Neuronal stem cell (in vitro differentiated cells): Measurements from ENCODE around the gene TSPOAP1. TPM values are rescaled to one million over a fixed set of nuclear protein-coding genes. Genes with fewer than 3 reads are reported as not detected.
A peak's percentile ranks its signal among the peaks of the same experiment; 100 is the strongest.

ENCODE experiments used
- DNase-seq: peaks from one replicate; pipeline ENCODE4 v3.0.0-alpha.2; 2013; ENCODE audit warnings: low spot score
- H2AFZ ChIP-seq: one replicate; pipeline ENCODE4 v1.6.1; 2013; ENCODE audit warnings: mild to moderate bottlenecking, low read length, inconsistent platforms
- H2AK5ac ChIP-seq: 2 replicates; pipeline ENCODE4 v1.6.1; 2013; ENCODE audit warnings: low read depth, mild to moderate bottlenecking, inconsistent platforms, low read length, moderate library complexity, mixed read lengths
- H2BK120ac ChIP-seq: 2 replicates; pipeline ENCODE4 v1.6.1; 2013; ENCODE audit warnings: low read depth, mild to moderate bottlenecking, inconsistent platforms, low read length, moderate library complexity, mixed read lengths
- H2BK12ac ChIP-seq: one replicate; pipeline ENCODE4 v1.6.1; 2013; ENCODE audit warnings: low read length, inconsistent platforms
- H2BK15ac ChIP-seq: 2 replicates; pipeline ENCODE4 v1.6.1; 2013; ENCODE audit warnings: mild to moderate bottlenecking, low read length, inconsistent platforms, mixed read lengths
- H2BK5ac ChIP-seq: one replicate; pipeline ENCODE4 v1.6.1; 2013; ENCODE audit warnings: inconsistent platforms, mild to moderate bottlenecking, low read length, moderate library complexity
- H3K14ac ChIP-seq: one replicate; pipeline ENCODE4 v1.6.1; 2013; ENCODE audit warnings: low read length, inconsistent platforms
- H3K18ac ChIP-seq: 2 replicates; pipeline ENCODE4 v1.6.1; 2013; ENCODE audit warnings: low read length, inconsistent platforms
- H3K23ac ChIP-seq: 2 replicates; pipeline ENCODE4 v1.6.1; 2013; ENCODE audit warnings: low read depth, mild to moderate bottlenecking, mixed read lengths, low read length, inconsistent platforms; ENCODE audit not compliant: poor library complexity
- H3K27ac ChIP-seq: replicated peaks from 3 replicates; pipeline ENCODE4 v1.5.1; 2013; ENCODE audit warnings: low read length, inconsistent platforms
- H3K27me3 ChIP-seq, 3 experiments: 2 replicates each; pipeline ENCODE4 v1.6.1; 2013; ENCODE audit warnings: low read length in 3 of 3, mild to moderate bottlenecking in 2 of 3, inconsistent platforms in 1 of 3, low read depth in 1 of 3, mixed read lengths in 1 of 3, moderate library complexity in 1 of 3; ENCODE audit not compliant: control insufficient read depth in 3 of 3, insufficient read depth in 3 of 3
- H3K36me3 ChIP-seq, 2 donors: replicated peaks in 1 of 2; 2 replicates each; pipeline ENCODE4 v1.6.1; 2013; ENCODE audit warnings: low read length in 2 of 2; ENCODE audit not compliant: control insufficient read depth in 2 of 2, insufficient read depth in 2 of 2
- H3K4ac ChIP-seq: 2 replicates; pipeline ENCODE4 v1.6.1; 2013; ENCODE audit warnings: inconsistent platforms, mild to moderate bottlenecking, low read length, moderate library complexity
- H3K4me1 ChIP-seq, 2 donors: 1 replicate in 1 of 2; 2 replicates in 1 of 2; pipeline ENCODE4 v1.6.1; 2013; ENCODE audit warnings: low read length in 2 of 2, low read depth in 1 of 2; ENCODE audit not compliant: control insufficient read depth in 2 of 2, insufficient read depth in 1 of 2
- H3K4me2 ChIP-seq: one replicate; pipeline ENCODE4 v1.6.1; 2013; ENCODE audit warnings: mild to moderate bottlenecking, low read length, inconsistent platforms; ENCODE audit not compliant: insufficient read depth, poor library complexity, severe bottlenecking
- H3K4me3 ChIP-seq, 2 donors: 2 replicates each; pipeline ENCODE4 v1.5.1; 2013; ENCODE audit warnings: low read length in 2 of 2, mild to moderate bottlenecking in 2 of 2, inconsistent platforms in 1 of 2, moderate library complexity in 1 of 2
- H3K79me1 ChIP-seq: one replicate; pipeline ENCODE4 v1.6.1; 2013; ENCODE audit warnings: low read depth, mild to moderate bottlenecking, inconsistent platforms, low read length, moderate library complexity
- H3K9ac ChIP-seq: one replicate; pipeline ENCODE4 v1.6.1; 2013; ENCODE audit warnings: mild to moderate bottlenecking, low read depth, low read length, inconsistent platforms; ENCODE audit not compliant: poor library complexity
- H3K9me3 ChIP-seq, 2 donors: replicated peaks in 1 of 2; 2 replicates each; pipeline versions ENCODE3 to v1.6.1; 2013; ENCODE audit warnings: low read length in 2 of 2, mild to moderate bottlenecking in 2 of 2, inconsistent platforms in 1 of 2, low read depth in 1 of 2, mixed read lengths in 1 of 2, moderate library complexity in 1 of 2; ENCODE audit not compliant: control insufficient read depth in 2 of 2, insufficient read depth in 1 of 2
- H4K8ac ChIP-seq: one replicate; pipeline ENCODE4 v1.6.1; 2013; ENCODE audit warnings: low read depth, mild to moderate bottlenecking, inconsistent platforms, low read length, moderate library complexity
- H4K91ac ChIP-seq: one replicate; pipeline ENCODE4 v1.6.1; 2013; ENCODE audit warnings: low read length, low read depth, mild to moderate bottlenecking, inconsistent platforms; ENCODE audit not compliant: poor library complexity
- WGBS, 2 donors: extraction: QIAGEN DNeasy Blood & Tissue Kit; methylation state at CpG; one replicate each; pipeline ENCODE4 v1.1.7; 2013; ENCODE audit warnings: missing lambda C conversion rate in 2 of 2, mixed read lengths in 1 of 2; ENCODE audit not compliant: insufficient read length in 2 of 2, insufficient replicate concordance in 1 of 2; ENCODE audit errors: extremely low coverage in 2 of 2; 5-methylcytosine and 5-hydroxymethylcytosine counted together
- small RNA-seq: library from polyadenylated mRNA; stranded (forward); fragments of <200 nt; extraction: miRNeasy Mini kit (QIAGEN cat#:217004); gene quantifications from one replicate; pipeline ENCODE3, GENCODE V24; 2013; ENCODE audit not compliant: insufficient read depth

The TSPOAP1 gene

GRCh38 chr17:58253082-58253481, 75.5 kb downstream of the TSPOAP1 start:
- Histone ChIP-seq H2BK5ac (no peak overlapping the region), H3K4me1 (peaks cover 1% of the 10 kb centered on the region in 2 donors), H2BK120ac (no peak overlapping the region), H2AFZ (no peak overlapping the region), H3K36me3 (no peaks in the 10 kb centered on the region), H3K27ac (no peak overlapping the region), H3K4me2 (no peak overlapping the region), H3K79me1 (no peaks in the 10 kb centered on the region), H2BK15ac (no peak overlapping the region), H2AK5ac (no peak overlapping the region), H3K9ac (no peak overlapping the region), H3K27me3 (peaks cover 8 to 67% (median 41%) of the 10 kb centered on the region in 3 experiments), H2BK12ac (no peak overlapping the region), H3K14ac (no peak overlapping the region), H3K23ac (no peak overlapping the region), H3K18ac (no peak overlapping the region), H3K9me3 (peaks cover 5 to 8% of the 10 kb centered on the region in 2 donors), H3K4me3 (no peak overlapping the region), H4K91ac (no peak overlapping the region), H3K4ac (no peak overlapping the region), H4K8ac (no peak overlapping the region)
- DNase-seq, result no peak
- 100% methylated on average over 1 of the region's 3 CpGs for WGBS, 2 donors

DNA sequence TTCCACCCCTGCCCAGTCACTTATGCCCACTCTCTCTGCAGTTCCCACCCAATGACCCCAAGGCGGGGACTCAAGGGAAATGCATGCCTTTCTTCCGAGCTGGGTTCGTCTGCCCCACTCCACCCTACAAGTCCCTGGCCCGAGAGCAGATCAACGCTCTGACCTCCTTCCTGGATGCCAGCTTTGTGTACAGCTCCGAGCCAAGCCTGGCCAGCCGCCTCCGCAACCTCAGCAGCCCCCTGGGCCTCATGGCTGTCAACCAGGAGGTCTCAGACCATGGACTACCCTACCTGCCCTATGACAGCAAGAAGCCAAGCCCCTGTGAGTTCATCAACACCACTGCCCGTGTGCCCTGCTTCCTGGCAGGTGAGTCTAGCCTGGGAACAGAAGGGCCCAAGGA, 76.5 kb downstream of the TSPOAP1 start:
- Histone ChIP-seq H3K18ac (peak overlapping the region; percentile 50), H3K4me3 (no peak overlapping the region)
- DNase-seq, result no peak

More for the DNA sequence above, 76.5 kb downstream of the TSPOAP1 start:
- Histone ChIP-seq H3K79me1 (no peaks in the 10 kb centered on the region), H3K9ac (no peak overlapping the region), H3K4ac (no peak overlapping the region), H3K4me1 (peaks cover 1% of the 10 kb centered on the region in 2 donors), H2AFZ (no peak overlapping the region), H3K4me2 (no peak overlapping the region), H2BK5ac (no peak overlapping the region), H3K23ac (peak overlapping the region; percentile 75), H3K9me3 (peaks cover 5 to 8% of the 10 kb centered on the region in 2 donors), H4K91ac (no peak overlapping the region), H2AK5ac (peak overlapping the region; percentile 52), H2BK12ac (no peak overlapping the region), H4K8ac (no peak overlapping the region), H3K14ac (no peak overlapping the region), H3K27me3 (peaks cover 8 to 75% (median 48%) of the 10 kb centered on the region in 3 experiments), H3K27ac (no peak overlapping the region), H3K36me3 (no peaks in the 10 kb centered on the region), H2BK120ac (peak overlapping the region; percentile 10), H2BK15ac (no peak overlapping the region)
- no CpG with 5 or more reads among the region's 9 CpGs for WGBS, 2 donors

Small RNA genes within 50 kb of the gene (small RNA-seq; reads per million reads assigned to genes)
- not detected for gene MIR4736
